Measurements from ENCODE around the gene SLC6A12. TPM values are rescaled to one million over a fixed set of nuclear protein-coding genes. Genes with fewer than 3 reads are reported as not detected.

Gene SLC6A12
- polyA plus RNA-seq, 1 donor (not counting 4 experiments of a cell fraction or from before 2014, with no cell fraction given), result not detected

DNA sequence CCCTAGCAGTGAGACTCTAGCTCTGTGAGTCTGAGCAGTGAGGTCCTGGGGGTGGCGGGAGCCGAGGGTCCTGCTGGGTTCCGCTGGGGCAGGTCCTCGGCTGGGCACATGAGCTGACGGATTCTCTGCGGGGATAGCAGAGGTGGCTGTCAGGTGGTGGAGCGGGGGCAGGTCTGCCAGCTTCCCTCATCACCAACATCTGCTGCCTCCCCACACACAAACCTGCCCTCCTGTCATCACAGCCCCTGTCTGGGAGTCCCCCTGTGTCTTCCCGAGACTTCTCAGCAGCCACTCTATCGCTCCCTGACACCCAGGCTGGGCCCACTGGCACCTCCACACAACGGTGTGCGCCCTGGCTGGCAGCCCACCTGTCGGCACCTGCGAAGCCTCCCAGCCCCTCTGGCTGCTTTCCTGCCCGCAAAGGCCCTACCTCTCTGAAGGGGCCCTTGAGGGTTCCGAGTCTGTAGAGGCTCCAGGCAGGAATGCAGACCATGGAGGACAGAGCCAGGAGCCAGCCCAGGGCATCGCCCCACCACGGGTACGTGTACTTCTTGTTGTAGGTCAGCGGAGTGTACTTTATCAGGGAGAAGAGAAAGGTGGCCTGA is 7.1 kb upstream of the SLC6A12 start:
- Histone ChIP-seq H3K9me3 (ENCODE audit: control insufficient read depth, low read depth, low read length) (no peaks in the 10 kb centered on the region), H3K9ac (ENCODE audit: control insufficient read depth, extremely low read depth, insufficient read depth, low read length) (no peak overlapping the region), H3K79me2 (ENCODE audit: control insufficient read depth, insufficient read depth, low read length) (no peaks in the 10 kb centered on the region), H3K27me3 (ENCODE audit: control insufficient read depth, extremely low read depth, insufficient read depth, low read length) (peaks cover 15% of the 10 kb centered on the region), H3K27ac (ENCODE audit: control insufficient read depth, insufficient read depth, low read length) (no peak overlapping the region), H3K4me1 (ENCODE audit: control insufficient read depth, extremely low read depth, insufficient read depth, low read length) (no peaks in the 10 kb centered on the region), H3K4me3 (ENCODE audit: control insufficient read depth in 2 of 3, extremely low read depth in 1 of 3, insufficient read depth in 2 of 3, low read depth in 1 of 3, low read length in 3 of 3) (no peak overlapping the region), H4K20me1 (ENCODE audit: control insufficient read depth, extremely low read depth, insufficient read depth, low read length) (no peaks in the 10 kb centered on the region), H3K9me1 (ENCODE audit: control insufficient read depth, extremely low read depth, insufficient read depth, low read length) (no peaks in the 10 kb centered on the region), H3K4me2 (ENCODE audit: control insufficient read depth, extremely low read depth, insufficient read depth, low read depth, low read length) (no peak overlapping the region), H3K36me3 (ENCODE audit: control insufficient read depth in 2 of 2, extremely low read depth in 1 of 2, insufficient read depth in 2 of 2, low read length in 2 of 2) (no peaks in the 10 kb centered on the region), H2AFZ (ENCODE audit: control insufficient read depth, low read length) (no peak overlapping the region)
- dilution Hi-C loops (cut with MboI; ENCODE audit: extremely low pct_ligation_motif_present, low sequenced_read_pairs), result no loop called here
- TF ChIP-seq EZH2 (IDR thresholded peaks at IDR 0.05; ENCODE audit: low read length), result no peak
- TF ChIP-seq, protein P1, sequence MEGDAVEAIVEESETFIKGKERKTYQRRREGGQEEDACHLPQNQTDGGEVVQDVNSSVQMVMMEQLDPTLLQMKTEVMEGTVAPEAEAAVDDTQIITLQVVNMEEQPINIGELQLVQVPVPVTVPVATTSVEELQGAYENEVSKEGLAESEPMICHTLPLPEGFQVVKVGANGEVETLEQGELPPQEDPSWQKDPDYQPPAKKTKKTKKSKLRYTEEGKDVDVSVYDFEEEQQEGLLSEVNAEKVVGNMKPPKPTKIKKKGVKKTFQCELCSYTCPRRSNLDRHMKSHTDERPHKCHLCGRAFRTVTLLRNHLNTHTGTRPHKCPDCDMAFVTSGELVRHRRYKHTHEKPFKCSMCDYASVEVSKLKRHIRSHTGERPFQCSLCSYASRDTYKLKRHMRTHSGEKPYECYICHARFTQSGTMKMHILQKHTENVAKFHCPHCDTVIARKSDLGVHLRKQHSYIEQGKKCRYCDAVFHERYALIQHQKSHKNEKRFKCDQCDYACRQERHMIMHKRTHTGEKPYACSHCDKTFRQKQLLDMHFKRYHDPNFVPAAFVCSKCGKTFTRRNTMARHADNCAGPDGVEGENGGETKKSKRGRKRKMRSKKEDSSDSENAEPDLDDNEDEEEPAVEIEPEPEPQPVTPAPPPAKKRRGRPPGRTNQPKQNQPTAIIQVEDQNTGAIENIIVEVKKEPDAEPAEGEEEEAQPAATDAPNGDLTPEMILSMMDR (optimal IDR thresholded peaks at IDR 0.05 in 1 of 3, IDR thresholded peaks at IDR 0.05 in 1 of 3, conservative IDR thresholded peaks at IDR 0.05 in 1 of 3; ENCODE audit: extremely low read depth in 1 of 3, insufficient read depth in 2 of 3, low read length in 3 of 3), result no peak
- FAIRE-seq (no peak), DNase-seq (ENCODE audit: low read depth, low spot score) (no peak)

DNA sequence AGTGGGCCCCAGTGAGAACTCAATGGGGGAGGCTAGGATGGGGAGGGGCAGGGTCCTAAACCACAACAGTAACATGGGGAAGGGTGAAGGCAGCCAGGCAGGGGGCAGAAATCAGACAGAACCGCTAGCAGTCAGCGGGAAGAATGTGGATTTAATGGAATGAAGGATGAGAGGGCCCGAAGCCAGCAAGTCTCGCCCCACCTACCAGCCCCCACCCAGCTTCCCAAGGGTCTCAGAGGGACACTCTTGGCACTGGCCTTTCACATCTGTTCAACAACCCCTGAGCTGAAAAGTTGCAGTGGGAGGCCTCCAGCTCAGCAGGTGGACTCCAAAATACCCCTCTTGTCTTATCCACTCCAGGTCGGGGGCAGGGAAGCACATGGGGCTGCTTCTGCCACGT is 6.5 kb upstream of the SLC6A12 start:
- FAIRE-seq (no peak), DNase-seq (ENCODE audit: low read depth, low spot score) (no peak)
- H3K27ac ChIP-seq (ENCODE audit: control insufficient read depth, insufficient read depth, low read length), result no peak overlapping the region
- no peak overlapping the region for H3K4me3 ChIP-seq (ENCODE audit: control insufficient read depth in 2 of 3, extremely low read depth in 1 of 3, insufficient read depth in 2 of 3, low read depth in 1 of 3, low read length in 3 of 3)
- H4K20me1 ChIP-seq (ENCODE audit: control insufficient read depth, extremely low read depth, insufficient read depth, low read length), result no peaks in the 10 kb centered on the region
- no peaks in the 10 kb centered on the region for H3K4me1 ChIP-seq (ENCODE audit: control insufficient read depth, extremely low read depth, insufficient read depth, low read length)
- H3K27me3 ChIP-seq (ENCODE audit: control insufficient read depth, extremely low read depth, insufficient read depth, low read length), result peaks cover 19% of the 10 kb centered on the region
- no peak overlapping the region for H2AFZ ChIP-seq (ENCODE audit: control insufficient read depth, low read length)
- no peaks in the 10 kb centered on the region for H3K79me2 ChIP-seq (ENCODE audit: control insufficient read depth, insufficient read depth, low read length)
- no peak overlapping the region for H3K9ac ChIP-seq (ENCODE audit: control insufficient read depth, extremely low read depth, insufficient read depth, low read length)
- no peaks in the 10 kb centered on the region for H3K9me3 ChIP-seq (ENCODE audit: control insufficient read depth, low read depth, low read length)
- no peaks in the 10 kb centered on the region for H3K36me3 ChIP-seq (ENCODE audit: control insufficient read depth in 2 of 2, extremely low read depth in 1 of 2, insufficient read depth in 2 of 2, low read length in 2 of 2)
- TF ChIP-seq, protein P1 (optimal IDR thresholded peaks at IDR 0.05 in 1 of 3, IDR thresholded peaks at IDR 0.05 in 1 of 3, conservative IDR thresholded peaks at IDR 0.05 in 1 of 3; ENCODE audit: extremely low read depth in 1 of 3, insufficient read depth in 2 of 3, low read length in 3 of 3), result no peak
- TF ChIP-seq EZH2 (IDR thresholded peaks at IDR 0.05; ENCODE audit: low read length), result no peak
- dilution Hi-C loops (cut with MboI; ENCODE audit: extremely low pct_ligation_motif_present, low sequenced_read_pairs), result no loop called here
- no peaks in the 10 kb centered on the region for H3K9me1 ChIP-seq (ENCODE audit: control insufficient read depth, extremely low read depth, insufficient read depth, low read length)
- H3K4me2 ChIP-seq (ENCODE audit: control insufficient read depth, extremely low read depth, insufficient read depth, low read depth, low read length), result no peak overlapping the region
